HepG2 (cell line): Measurements from ENCODE around the gene AGAP3. TPM values are rescaled to one million over a fixed set of nuclear protein-coding genes. Genes with fewer than 3 reads are reported as not detected.

Experiments
- AKNA ChIP-seq: sonication (generic); formaldehyde crosslinking; IDR thresholded peaks from 2 replicates; pipeline ENCODE4 v1.4.0; 2020; ENCODE audit warnings: missing genetic modification reagents, borderline replicate concordance
- ATF4 ChIP-seq, 2 experiments: fragments of 450-650 bp in 1 of 2; sonication (generic) in 1 of 2; formaldehyde crosslinking; IDR thresholded peaks; 2 replicates each; pipeline versions ENCODE4 v1.5.0 to v1.8.0; 2020 to 2022; ENCODE audit warnings: mild to moderate bottlenecking in 1 of 2, missing genetic modification reagents in 1 of 2
- DNMT1 ChIP-seq: sonication (generic); formaldehyde crosslinking; IDR thresholded peaks from 2 replicates; pipeline ENCODE4 v1.5.1; 2020; ENCODE audit warnings: mild to moderate bottlenecking, missing genetic modification reagents
- HNRNPUL1 ChIP-seq: fragments of 200-400 bp; formaldehyde crosslinking; IDR thresholded peaks from 2 replicates; pipeline ENCODE4 v1.6.1; 2017; ENCODE audit warnings: low read depth, mild to moderate bottlenecking, low read length, moderate library complexity
- KLF6 ChIP-seq: IDR thresholded peaks from 2 replicates; pipeline ENCODE4 v1.8.0; 2016; ENCODE audit warnings: missing biosample characterization, missing genetic modification reagents
- LCORL ChIP-seq, 2 experiments: fragments of 450-650 bp in 1 of 2; sonication (generic) in 1 of 2; formaldehyde crosslinking in 1 of 2; IDR thresholded peaks; 2 replicates each; pipeline versions ENCODE4 v1.5.0 to v1.6.1; 2017 to 2020; ENCODE audit warnings: antibody characterized with exemption in 1 of 2, missing genetic modification reagents in 1 of 2
- RNF219 ChIP-seq: sonication (generic); formaldehyde crosslinking; IDR thresholded peaks from 2 replicates; pipeline ENCODE4 v1.5.0; 2020; ENCODE audit warnings: mild to moderate bottlenecking, missing genetic modification reagents
- SAFB2 ChIP-seq: sonication (generic); formaldehyde crosslinking; IDR thresholded peaks from 2 replicates; pipeline ENCODE4 v1.5.1; 2020; ENCODE audit warnings: missing genetic modification reagents, low read depth, mild to moderate bottlenecking, borderline replicate concordance
- SP2 ChIP-seq: sonication (generic); formaldehyde crosslinking; IDR thresholded peaks from 2 replicates; pipeline ENCODE4 v1.5.1; 2020; ENCODE audit warnings: mild to moderate bottlenecking, missing genetic modification reagents
- TRAFD1 ChIP-seq: sonication (generic); formaldehyde crosslinking; IDR thresholded peaks from 2 replicates; pipeline ENCODE4 v1.5.1; 2020; ENCODE audit warnings: missing genetic modification reagents, mild to moderate bottlenecking, borderline replicate concordance
- ZBTB49 ChIP-seq: sonication (generic); formaldehyde crosslinking; IDR thresholded peaks from 2 replicates; pipeline ENCODE4 v1.4.0; 2020; ENCODE audit warnings: missing genetic modification reagents, borderline replicate concordance
- ZNF160 ChIP-seq: sonication (generic); formaldehyde crosslinking; IDR thresholded peaks from 2 replicates; pipeline ENCODE4 v1.8.0; 2022; ENCODE audit warnings: mild to moderate bottlenecking, inconsistent platforms, missing genetic modification reagents
- ZNF512 ChIP-seq: sonication (generic); formaldehyde crosslinking; IDR thresholded peaks from 2 replicates; pipeline ENCODE4 v1.4.0; 2020; ENCODE audit warnings: mild to moderate bottlenecking, missing genetic modification reagents
- polyA plus RNA-seq, 8 experiments: library from polyadenylated mRNA; depleted of rRNA in 3 of 8; stranded (reverse) in 7 of 8; unstranded in 1 of 8; fragments of >200 nt; fragmentation: Illumina TruSeq in 4 of 8; extraction: Trizol in 4 of 8; gene quantifications; 2 replicates each; pipeline versions ENCODE4 v1.2.1 to v1.2.3, GENCODE V29; 2011 to 2016; ENCODE audit warnings: low read depth in 4 of 8, missing spikeins in 1 of 8, mixed read lengths in 1 of 8; ENCODE audit not compliant: insufficient read depth in 1 of 8
- total RNA-seq, 5 experiments: library from RNA; depleted of rRNA; stranded (reverse); fragments of >200 nt; fragmentation: Illumina TruSeq; extraction: Trizol; gene quantifications; 2 replicates each; pipeline ENCODE4 v1.2.3, GENCODE V29; 2016; ENCODE audit warnings: low read depth in 1 of 5

Gene AGAP3
- total and polyA plus RNA-seq, 2 of the 13 experiments (the other 11 are each of a cell fraction or from before 2014, with no cell fraction given), result 31.3 to 61.4 TPM

- TF ChIP-seq ATF4 (CRISPR knock-in tag; IDR thresholded peaks at IDR 0.05) (no peak), AKNA (CRISPR knock-in tag) (no peak), DNMT1 (CRISPR knock-in tag) (no peak), RNF219 (no peak), ZNF512 (no peak), LCORL (IDR thresholded peaks at IDR 0.05) (no peak), LCORL (CRISPR knock-in tag; IDR thresholded peaks at IDR 0.05) (peak; percentile 68), KLF6 (CRISPR knock-in tag) (peak; percentile 63; the same call in 1 of the 2 replicates), ZNF160 (CRISPR knock-in tag) (peak; percentile 38; the same call in 1 of the 2 replicates), ZBTB49 (no peak), SP2 (CRISPR knock-in tag) (no peak), HNRNPUL1 (no peak), SAFB2 (CRISPR knock-in tag) (no peak), TRAFD1 (CRISPR knock-in tag) (no peak)
Measured at GRCh38 chr7:151057989-151058780, 28.1 kb upstream of the AGAP3 start (continued).
